ENCODE results near the gene TMEM147.

Gene TMEM147

GRCh38 chr19:35549174-35549788 lies 3.9 kb downstream of the TMEM147 start:
- peak; percentile 31 to 35 for DNase-seq (ENCODE audit: low read depth in 2 of 2)

GRCh38 chr19:35549879-35550523 lies 4.6 kb downstream of the TMEM147 start:
- no peak for DNase-seq (ENCODE audit: low read depth in 2 of 2)

GRCh38 chr19:35551091-35551810 lies 5.8 kb downstream of the TMEM147 start:
- DNase-seq (ENCODE audit: low read depth in 2 of 2), result no peak

GRCh38 chr19:35552534-35553384 lies 7.3 kb downstream of the TMEM147 start:
- DNase-seq (ENCODE audit: low read depth in 2 of 2), result no peak

- DNase-seq (ENCODE audit: low read depth in 2 of 2), result no peak
Measured at GRCh38 chr19:35553385-35554000, 8.1 kb downstream of the TMEM147 start.

- DNase-seq (ENCODE audit: low read depth in 2 of 2), result no peak
Measured at GRCh38 chr19:35554076-35554475, 8.7 kb downstream of the TMEM147 start.

- no peak for DNase-seq (ENCODE audit: low read depth in 2 of 2)
Measured at GRCh38 chr19:35555301-35556005, 10.0 kb downstream of the TMEM147 start.

GRCh38 chr19:35556025-35556590 lies 10.7 kb downstream of the TMEM147 start:
- DNase-seq (ENCODE audit: low read depth in 2 of 2), result no peak

- no peak for DNase-seq (ENCODE audit: low read depth in 2 of 2)
Measured at GRCh38 chr19:35556846-35557538, 11.6 kb downstream of the TMEM147 start.

GRCh38 chr19:35557539-35558399 lies 12.3 kb downstream of the TMEM147 start:
- DNase-seq (ENCODE audit: low read depth in 2 of 2), result peak; percentile 35 to 46

GRCh38 chr19:35558400-35559280 lies 13.2 kb downstream of the TMEM147 start:
- no peak for DNase-seq (ENCODE audit: low read depth in 2 of 2)

GRCh38 chr19:35559281-35559659 lies 13.8 kb downstream of the TMEM147 start:
- DNase-seq (ENCODE audit: low read depth in 2 of 2), result no peak

GRCh38 chr19:35559781-35560180 lies 14.4 kb downstream of the TMEM147 start:
- no peak for DNase-seq (ENCODE audit: low read depth in 2 of 2)

GRCh38 chr19:35560271-35560670 lies 14.8 kb downstream of the TMEM147 start:
- DNase-seq (ENCODE audit: low read depth in 2 of 2), result no peak

GRCh38 chr19:35560677-35561076 lies 15.3 kb downstream of the TMEM147 start:
- DNase-seq (ENCODE audit: low read depth in 2 of 2), result no peak

GRCh38 chr19:35561436-35561835 lies 16.0 kb downstream of the TMEM147 start:
- no peak for DNase-seq (ENCODE audit: low read depth in 2 of 2)

- no peak for DNase-seq (ENCODE audit: low read depth in 2 of 2)
Measured at GRCh38 chr19:35562336-35562735, 16.9 kb downstream of the TMEM147 start.

GRCh38 chr19:35562776-35563175 lies 17.4 kb downstream of the TMEM147 start:
- DNase-seq (ENCODE audit: low read depth in 2 of 2), result no peak

All from stimulated activated CD4-positive, alpha-beta T cell treated with anti-CD3 and anti-CD28 coated beads, Interleukin-15, amount 100 ng/mL, for 48 hours (primary cell).